GM12878 (cell line): Measurements from ENCODE around the gene TRPC4. TPM values are rescaled to one million over a fixed set of nuclear protein-coding genes. Genes with fewer than 3 reads are reported as not detected.

ENCODE experiments used
- ATAC-seq: fragments of 200-7000 bp; cut with Tn5 transposase; 3 replicates; pipeline ENCODE4 v1.9.1; 2020; ENCODE audit warnings: mild to moderate bottlenecking, moderate library complexity
- BruUV-seq: library from RNA; stranded (reverse); fragments of 400-500 nt; replicated peaks from 2 replicates; lab custom pipeline; 2021; lab: Mats Ljungman, UMichigan
- CTCF ChIA-PET: fragments of 300-600 bp; sonication (Branson Sonifier 250); formaldehyde crosslinking; extraction: SDS; loops from one replicate; lab custom pipeline; 2021; ENCODE audit warnings: inconsistent platforms; lab: Yijun Ruan, JAX
- POLR2A ChIA-PET: fragments of 350-600 bp; formaldehyde crosslinking; extraction: SDS; loops from one replicate; lab custom pipeline; 2021; ENCODE audit warnings: inconsistent platforms; lab: Charles Lee
- RAD21 ChIA-PET: fragments of 300-600 bp; sonication (Branson Sonifier 250); formaldehyde crosslinking; loops from one replicate; lab custom pipeline; 2023; ENCODE audit warnings: antibody characterized with exemption; ENCODE audit not compliant: unreplicated experiment; lab: Charles Lee
- SMC1A ChIA-PET: fragments of 300-600 bp; sonication (Branson Sonifier 250); formaldehyde crosslinking; loops from one replicate; lab custom pipeline; 2023; ENCODE audit not compliant: unreplicated experiment, uncharacterized antibody; lab: Charles Lee
- DNase-seq: peaks from one replicate; pipeline ENCODE4 v3.0.0-alpha.2; 2011; ENCODE audit warnings: low read depth, low spot score
- FAIRE-seq: peaks from 3 replicates; lab custom pipeline; 2011; peaks lifted over from hg19 to GRCh38; lab: Jason Lieb, UNC
- H2AFZ ChIP-seq: 2 replicates; pipeline ENCODE4 v1.6.0; 2011; ENCODE audit warnings: low read depth, low read length, control low read depth; ENCODE audit not compliant: control insufficient read depth
- H3K27ac ChIP-seq: 2 replicates; pipeline ENCODE4 v1.5.1; 2011; ENCODE audit warnings: control low read depth; ENCODE audit not compliant: control insufficient read depth, insufficient read depth
- H3K27me3 ChIP-seq, 2 experiments: replicated peaks in 1 of 2; 2 replicates each; pipeline versions ENCODE4 v1.6.0 to v1.6.1; 2011; ENCODE audit warnings: low read length in 1 of 2; ENCODE audit not compliant: control insufficient read depth in 2 of 2, insufficient read depth in 2 of 2
- H3K36me3 ChIP-seq, 2 experiments: 2 replicates each; pipeline ENCODE4 v1.5.1; 2011; ENCODE audit warnings: low read length in 1 of 2; ENCODE audit not compliant: control insufficient read depth in 2 of 2, insufficient read depth in 2 of 2
- H3K4me1 ChIP-seq: 2 replicates; pipeline ENCODE4 v1.6.1; 2011; ENCODE audit warnings: mild to moderate bottlenecking, low read length, moderate library complexity, mixed read lengths; ENCODE audit not compliant: control insufficient read depth, insufficient read depth
- H3K4me2 ChIP-seq: 2 replicates; pipeline ENCODE4 v1.6.0; 2011; ENCODE audit warnings: control low read depth; ENCODE audit not compliant: control insufficient read depth, insufficient read depth
- H3K4me3 ChIP-seq: fragments of 200-600 bp; sonication (generic); 2 replicates; pipeline ENCODE4 v1.5.1; 2016
- H3K79me2 ChIP-seq: 2 replicates; pipeline ENCODE4 v1.6.0; 2011; ENCODE audit warnings: low read length; ENCODE audit not compliant: control insufficient read depth, insufficient read depth
- H3K9ac ChIP-seq: 2 replicates; pipeline ENCODE4 v1.8.0; 2011; ENCODE audit warnings: low read length, control low read depth, mixed read lengths; ENCODE audit not compliant: control insufficient read depth, insufficient read depth
- H3K9me3 ChIP-seq: replicated peaks from 3 replicates; pipeline ENCODE4 v1.5.1; 2011; ENCODE audit warnings: mild to moderate bottlenecking, low read length; ENCODE audit not compliant: control insufficient read depth, insufficient read depth
- H4K20me1 ChIP-seq: 2 replicates; pipeline ENCODE4 v1.6.0; 2011; ENCODE audit not compliant: control insufficient read depth, insufficient read depth
- PAX5 ChIP-seq: IDR thresholded peaks from 2 replicates; pipeline ENCODE4 v1.6.1; 2011; ENCODE audit warnings: low read depth, low read length, borderline replicate concordance
- ZNF622 ChIP-seq: fragments of 450-650 bp; IDR thresholded peaks from 2 replicates; pipeline ENCODE4 v1.6.1; 2017; ENCODE audit warnings: mild to moderate bottlenecking, inconsistent platforms
- WGBS: methylation state at CpG from one replicate; pipeline ENCODE4 v1.1.6; 2016; ENCODE audit warnings: low lambda C conversion rate; ENCODE audit not compliant: insufficient replicate concordance, insufficient coverage; ENCODE audit errors: missing lambda C conversion rate; 5-methylcytosine and 5-hydroxymethylcytosine counted together
- in situ Hi-C: fragments of 300-500 bp; cut with MboI; formaldehyde crosslinking; loops from 9 replicates; pipeline ENCODE4 v1.14.3; 2018; ENCODE audit warnings: mixed read lengths
- intact Hi-C: fragments of 100-400 bp; cut with micrococcal nuclease; formaldehyde crosslinking; loops from one replicate; pipeline ENCODE4 v1.14.2; 2022; ENCODE audit not compliant: unreplicated experiment
- polyA plus RNA-seq, 11 experiments: library from polyadenylated mRNA; depleted of rRNA in 4 of 11; unstranded in 6 of 11; stranded (reverse) in 5 of 11; fragments of >200 nt; fragmentation: Nextera tagmentation in 4 of 11; fragmentation: Illumina TruSeq in 1 of 11; extraction: Ambion mirVana in 4 of 11; extraction: Trizol in 1 of 11; gene quantifications; 1 replicate in 1 of 11; 2 replicates in 10 of 11; pipeline versions ENCODE4 v1.2.1 to v1.2.3, GENCODE V29; 2011 to 2016; ENCODE audit warnings: inconsistent platforms in 2 of 11, missing spikeins in 2 of 11, low read depth in 1 of 11
- total RNA-seq, 4 experiments: library from RNA; depleted of rRNA in 3 of 4; stranded (reverse); fragments of >200 nt in 3 of 4; fragmentation: Illumina TruSeq in 1 of 4; extraction: Trizol in 1 of 4; gene quantifications; 2 replicates each; pipeline versions ENCODE4 v1.2.1 to v1.2.3, GENCODE V29; 2013 to 2021

Gene TRPC4
- total and polyA plus RNA-seq, 10 of the 15 experiments (the other 5 are each of a cell fraction or from before 2014, with no cell fraction given), result not detected

DNA sequence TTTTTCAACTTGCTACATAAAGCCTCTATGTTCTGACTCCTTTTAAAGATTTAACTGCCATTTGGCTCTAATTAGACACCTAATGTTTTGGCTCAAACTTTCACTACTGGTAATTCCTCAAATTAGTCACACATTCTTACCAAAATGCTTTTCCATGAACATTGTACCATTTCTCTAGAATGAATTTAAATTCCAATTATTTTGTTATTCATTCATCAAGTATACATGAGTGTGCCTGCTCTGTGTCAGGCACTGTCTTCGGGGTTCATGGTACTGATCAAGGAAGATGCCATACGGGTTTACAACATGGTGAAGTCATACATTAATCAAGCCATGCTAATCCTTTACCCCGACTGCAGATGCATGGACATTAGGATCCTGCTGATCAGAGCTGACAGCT, 201.9 kb downstream of the TRPC4 start:
- ATAC-seq (no peak), DNase-seq (no peak), FAIRE-seq (no peak)
- 6% methylated on average over 3 of the region's 3 CpGs for WGBS
- ChIA-PET SMC1A (no interaction called here), POLR2A (no interaction called here), CTCF (no interaction called here), RAD21 (no interaction called here)
- Histone ChIP-seq H3K27me3 (no peaks in the 10 kb centered on the region), H3K4me2 (no peak overlapping the region), H3K36me3 (no peaks in the 10 kb centered on the region), H4K20me1 (no peaks in the 10 kb centered on the region), H3K4me1 (no peaks in the 10 kb centered on the region), H2AFZ (no peak overlapping the region), H3K9ac (no peak overlapping the region), H3K27ac (no peak overlapping the region), H3K4me3 (no peak overlapping the region), H3K9me3 (no peaks in the 10 kb centered on the region), H3K79me2 (no peaks in the 10 kb centered on the region)
- in situ Hi-C loops, result no loop called here
- intact Hi-C loops, result no loop called here
- no peak for TF ChIP-seq ZNF622
- no TSS peak for BruUV-seq

GRCh38 chr13:37666036-37666435, 203.5 kb downstream of the TRPC4 start:
- intact Hi-C loops, result no loop called here
- ATAC-seq, result no peak
- TF ChIP-seq PAX5, result no peak
- TF ChIP-seq, all 136 proteins: peak for 0
- Histone ChIP-seq H3K4me1 (no peaks in the 10 kb centered on the region), H3K9ac (no peak overlapping the region), H4K20me1 (no peaks in the 10 kb centered on the region), H3K9me3 (no peaks in the 10 kb centered on the region), H2AFZ (no peak overlapping the region), H3K4me3 (no peak overlapping the region), H3K27ac (no peak overlapping the region), H3K4me2 (no peak overlapping the region), H3K36me3 (no peaks in the 10 kb centered on the region), H3K79me2 (no peaks in the 10 kb centered on the region), H3K27me3 (no peaks in the 10 kb centered on the region)
- DNase-seq (no peak), FAIRE-seq (no peak)
- in situ Hi-C loops, result no loop called here
- ChIA-PET RAD21 (no interaction called here), SMC1A (interaction anchor here (1.5 kb wide), 1 partner anchor 8 kb away, joined by 4 read pairs; no protein-coding TSS in a partner anchor), CTCF (no interaction called here), POLR2A (no interaction called here)
- 37% methylated on average over 2 of the region's 2 CpGs for WGBS
- no TSS peak for BruUV-seq
